OCI-LY3 (cell line): Measurements from ENCODE around the gene UNC13B.

ENCODE experiments used
- H2AFZ ChIP-seq: fragments of 200-600, 300-600 bp; shearing (Covaris generic); 2 replicates; pipeline ENCODE4 v1.6.0; 2014; ENCODE audit warnings: antibody characterized with exemption, low read depth, low read length
- H3K27ac ChIP-seq: fragments of 200-600, 300-600 bp; sonication (generic); 2 replicates; pipeline ENCODE4 v1.5.1; 2014; ENCODE audit warnings: mild to moderate bottlenecking, low read length, moderate library complexity, mixed read lengths
- H3K27me3 ChIP-seq: fragments of 200-600, 300-600 bp; sonication (generic); 2 replicates; pipeline ENCODE4 v1.6.1; 2014; ENCODE audit warnings: low read depth, low read length, mixed read lengths
- H3K36me3 ChIP-seq: fragments of 200-600, 300-600 bp; sonication (generic); replicated peaks from 2 replicates; pipeline ENCODE3; 2014; ENCODE audit warnings: low read depth, low read length, mixed read lengths
- H3K4me1 ChIP-seq: fragments of 300-600, 200-600 bp; sonication (generic); 2 replicates; pipeline ENCODE4 v1.6.1; 2014; ENCODE audit warnings: low read length, mixed read lengths
- H3K4me2 ChIP-seq: fragments of 200-600, 300-600 bp; sonication (generic); 2 replicates; pipeline ENCODE4 v1.6.1; 2014; ENCODE audit warnings: low read length, mixed read lengths
- H3K4me3 ChIP-seq: fragments of 300-600, 200-600 bp; sonication (generic); 2 replicates; pipeline ENCODE4 v1.5.1; 2014; ENCODE audit warnings: antibody characterized with exemption, mild to moderate bottlenecking, low read length, moderate library complexity
- H3K79me2 ChIP-seq: fragments of 300-600, 200-600 bp; shearing (Covaris generic); 2 replicates; pipeline ENCODE4 v1.6.1; 2014; ENCODE audit warnings: mild to moderate bottlenecking, low read length, mixed read lengths
- H3K9ac ChIP-seq: fragments of 300-600, 200-600 bp; shearing (Covaris generic); 2 replicates; pipeline ENCODE4 v1.6.0; 2014; ENCODE audit warnings: mild to moderate bottlenecking, low read length, moderate library complexity
- H3K9me3 ChIP-seq: fragments of 200-600, 300-600 bp; shearing (Covaris generic); 2 replicates; pipeline ENCODE4 v1.6.1; 2014; ENCODE audit warnings: low read length, mixed read lengths; ENCODE audit not compliant: insufficient read depth
- H4K20me1 ChIP-seq: fragments of 200-600, 300-600 bp; sonication (generic); 2 replicates; pipeline ENCODE4 v1.6.1; 2016; ENCODE audit warnings: low read length, mixed read lengths; ENCODE audit not compliant: insufficient read depth
- CTCF ChIP-seq: fragments of 200-600, 300-600 bp; sonication (generic); IDR thresholded peaks from 2 replicates; pipeline ENCODE4 v1.5.1; 2014; ENCODE audit warnings: antibody characterized with exemption, low read length, low read depth
- EZH2phosphoT487 ChIP-seq: fragments of 200-600 bp; shearing (Covaris generic); IDR thresholded peaks from 2 replicates; pipeline ENCODE4 v1.6.1; 2018; ENCODE audit warnings: antibody characterized with exemption, mixed run types, low read depth

Gene UNC13B

GRCh38 chr9:35414889-35415288, 253.1 kb downstream of the UNC13B start:
- no peaks in the 10 kb centered on the region for H3K9me3 ChIP-seq

DNA sequence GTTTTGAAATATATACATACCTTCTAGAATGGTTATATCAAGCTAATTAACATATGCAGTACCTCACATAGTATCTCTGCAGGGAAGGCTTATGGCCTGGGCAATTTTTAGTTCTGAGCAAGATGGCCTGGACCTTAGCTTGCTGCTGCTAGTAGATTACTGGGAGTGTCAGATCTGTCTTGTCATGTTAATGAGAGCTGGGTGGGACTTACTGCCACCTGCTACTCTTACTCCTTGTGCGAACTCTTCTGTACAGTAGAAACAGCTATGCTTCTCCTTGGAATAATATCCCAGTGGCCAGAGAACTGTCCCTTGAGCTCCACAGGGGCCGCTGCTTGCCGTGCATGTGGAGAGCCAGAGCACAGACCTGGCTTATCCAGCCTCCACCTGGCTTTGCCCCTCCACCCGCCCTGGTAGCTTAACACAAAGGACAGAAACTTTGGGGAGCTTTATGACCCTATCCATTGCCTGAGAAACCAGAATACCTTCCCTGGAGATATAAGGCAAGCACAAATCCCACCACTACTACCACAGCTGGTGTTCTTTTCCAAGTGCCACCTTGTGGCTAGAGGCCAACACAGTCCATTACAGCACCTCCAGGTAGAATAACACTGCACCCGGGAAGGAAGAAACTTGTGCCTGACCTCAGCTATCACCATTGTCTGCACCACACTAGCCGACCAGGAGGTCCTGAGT, 253.7 kb downstream of the UNC13B start:
- Histone ChIP-seq H3K27ac (no peak overlapping the region), H3K79me2 (no peaks in the 10 kb centered on the region), H3K9me3 (no peaks in the 10 kb centered on the region), H3K4me1 (no peaks in the 10 kb centered on the region), H3K27me3 (no peaks in the 10 kb centered on the region), H3K4me3 (no peak overlapping the region), H3K9ac (no peak overlapping the region), H3K36me3 (no peaks in the 10 kb centered on the region), H4K20me1 (no peaks in the 10 kb centered on the region), H3K4me2 (no peak overlapping the region), H2AFZ (no peak overlapping the region)
- TF ChIP-seq CTCF (peak; percentile 55), EZH2phosphoT487 (no peak)

More at GRCh38 chr9:35414889-35415288, 253.1 kb downstream of the UNC13B start:
- Histone ChIP-seq H3K36me3 (no peaks in the 10 kb centered on the region), H3K4me2 (no peak overlapping the region), H4K20me1 (no peaks in the 10 kb centered on the region), H3K27ac (no peak overlapping the region), H3K9ac (no peak overlapping the region), H3K4me3 (no peak overlapping the region), H3K4me1 (no peaks in the 10 kb centered on the region), H3K79me2 (no peaks in the 10 kb centered on the region), H2AFZ (no peak overlapping the region), H3K27me3 (no peaks in the 10 kb centered on the region)
- TF ChIP-seq EZH2phosphoT487 (no peak), CTCF (no peak)

DNA sequence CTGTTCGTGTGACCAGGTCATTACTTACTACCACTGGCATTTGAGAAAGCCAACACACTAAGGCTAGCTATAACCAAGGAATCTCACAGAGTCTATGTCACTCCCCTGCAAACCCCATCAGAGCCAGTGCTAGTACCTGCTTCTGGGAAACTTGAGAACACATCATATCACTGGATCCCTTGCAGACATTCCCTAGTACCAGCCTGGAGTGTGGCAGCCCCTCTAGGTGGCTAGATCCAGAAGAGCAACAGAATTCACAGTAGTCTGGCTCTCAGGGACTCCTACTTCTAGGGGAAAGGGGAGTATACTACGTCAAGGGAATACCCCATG, 254.3 kb downstream of the UNC13B start:
- no peaks in the 10 kb centered on the region for H3K9me3 ChIP-seq
- no peaks in the 10 kb centered on the region for H3K4me1 ChIP-seq
- H3K79me2 ChIP-seq, result no peaks in the 10 kb centered on the region
- H3K4me2 ChIP-seq, result no peak overlapping the region
- H3K27ac ChIP-seq, result no peak overlapping the region
- no peaks in the 10 kb centered on the region for H3K36me3 ChIP-seq
- H2AFZ ChIP-seq, result no peak overlapping the region
- no peak for TF ChIP-seq EZH2phosphoT487
- TF ChIP-seq CTCF, result no peak
- no peak overlapping the region for H3K9ac ChIP-seq
- no peaks in the 10 kb centered on the region for H4K20me1 ChIP-seq
- H3K27me3 ChIP-seq, result no peaks in the 10 kb centered on the region
- H3K4me3 ChIP-seq, result no peak overlapping the region

DNA sequence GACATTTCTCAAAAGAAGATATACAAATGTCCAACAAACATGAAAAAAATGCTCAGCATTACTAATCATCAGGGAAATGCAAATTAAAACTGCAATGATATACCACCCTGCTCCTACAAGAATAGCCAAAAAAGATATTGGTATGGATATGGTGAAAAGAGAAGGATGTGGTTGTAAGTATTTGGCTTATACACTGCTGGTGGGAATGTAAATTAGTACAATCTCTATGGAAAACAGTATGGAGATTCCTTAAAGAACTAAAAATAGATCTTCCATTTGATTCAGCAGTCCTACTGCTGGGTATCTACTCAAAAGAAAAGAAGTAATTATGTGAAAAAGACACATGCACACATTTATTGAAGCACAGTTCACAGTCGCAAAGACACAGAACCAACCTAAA, 260.5 kb downstream of the UNC13B start:
- no peaks in the 10 kb centered on the region for H3K9me3 ChIP-seq
- H4K20me1 ChIP-seq, result no peaks in the 10 kb centered on the region
- no peak overlapping the region for H3K27ac ChIP-seq
- no peak overlapping the region for H3K9ac ChIP-seq
- no peaks in the 10 kb centered on the region for H3K27me3 ChIP-seq
- TF ChIP-seq EZH2phosphoT487 (no peak), CTCF (no peak)
- H3K36me3 ChIP-seq, result no peaks in the 10 kb centered on the region
- no peaks in the 10 kb centered on the region for H3K4me1 ChIP-seq
- H3K79me2 ChIP-seq, result no peaks in the 10 kb centered on the region
- H2AFZ ChIP-seq, result no peak overlapping the region
- H3K4me3 ChIP-seq, result no peak overlapping the region
- H3K4me2 ChIP-seq, result no peak overlapping the region
